T-helper 17 cell (primary cell): ENCODE results near the gene ADIPOR2. TPM values are rescaled to one million over a fixed set of nuclear protein-coding genes. Genes with fewer than 3 reads are reported as not detected.

Experiments
- ATAC-seq: fragments of 150-1000 bp; cut with Tn5 transposase; 2 replicates; pipeline ENCODE4 v1.10.0; 2021; ENCODE audit warnings: mild to moderate bottlenecking, moderate library complexity
- DNase-seq, 3 donors: peaks; one replicate each; pipeline versions ENCODE4 v3.0.0 to v3.0.0-alpha.2; 2020 to 2021
- H3K9me3 ChIP-seq: one replicate; pipeline ENCODE4 v1.7.0; 2013; ENCODE audit warnings: low read length, mild to moderate bottlenecking; ENCODE audit not compliant: control insufficient read depth, poor library complexity, severe bottlenecking
- H3K27ac Mint-ChIP-seq: one replicate; pipeline ENCODE4 v1.8.0; 2022; ENCODE audit warnings: mild to moderate bottlenecking, moderate library complexity, mixed read lengths
- H3K27me3 Mint-ChIP-seq: one replicate; pipeline ENCODE4 v1.8.0; 2022; ENCODE audit warnings: mixed read lengths
- H3K36me3 Mint-ChIP-seq: one replicate; pipeline ENCODE4 v1.8.0; 2022; ENCODE audit warnings: low read depth, mixed read lengths
- H3K4me1 Mint-ChIP-seq: one replicate; pipeline ENCODE4 v1.8.0; 2022; ENCODE audit warnings: mild to moderate bottlenecking, mixed read lengths
- H3K4me3 Mint-ChIP-seq: one replicate; pipeline ENCODE4 v1.8.0; 2022; ENCODE audit warnings: mild to moderate bottlenecking, moderate library complexity, mixed read lengths
- total RNA-seq, 4 donors: library from RNA in 2 of 4; stranded (reverse) in 2 of 4; gene quantifications; one replicate each; pipeline ENCODE4 v1.2.3 and lab custom pipeline; 2022 to 2026

The ADIPOR2 gene
- total RNA-seq, 2 donors from 2014 or later, result 17.1 to 23.5 TPM

- Mint-ChIP-seq H3K27ac (no peak overlapping the region), H3K36me3 (peaks cover 6% of the 10 kb centered on the region), H3K27me3 (peaks cover 63% of the 10 kb centered on the region), H3K4me1 (peaks cover 10% of the 10 kb centered on the region), H3K4me3 (no peak overlapping the region)
- ATAC-seq (no peak), DNase-seq (no peak)
- no peaks in the 10 kb centered on the region for H3K9me3 ChIP-seq
Measured at GRCh38 chr12:1819571-1819970, 128.7 kb downstream of the ADIPOR2 start.

- peaks cover 56% of the 10 kb centered on the region for H3K27me3 Mint-ChIP-seq
- no peak for ATAC-seq
- H3K4me1 Mint-ChIP-seq, result peaks cover 7% of the 10 kb centered on the region
- H3K27ac Mint-ChIP-seq, result no peak within 1 kb of the TSS
- peak within 1 kb of the TSS; percentile 65 for H3K4me3 Mint-ChIP-seq
- peaks cover 6% of the 10 kb centered on the region for H3K36me3 Mint-ChIP-seq
- no peaks in the 10 kb centered on the region for H3K9me3 ChIP-seq
- DNase-seq, result no peak
Measured at GRCh38 chr12:1820191-1820895, 129.5 kb downstream of the ADIPOR2 start, which contains the start of gene LRTM2. TSS of gene LRTM2 (plus strand) at chr12:1820565. CDS start at chr12:1828149, 7,584 bp downstream.

- peaks cover 7% of the 10 kb centered on the region for H3K4me1 Mint-ChIP-seq
- peaks cover 6% of the 10 kb centered on the region for H3K36me3 Mint-ChIP-seq
- no peaks in the 10 kb centered on the region for H3K9me3 ChIP-seq
- H3K4me3 Mint-ChIP-seq, result no peak overlapping the region
- ATAC-seq, result no peak
- no peak overlapping the region for H3K27ac Mint-ChIP-seq
- H3K27me3 Mint-ChIP-seq, result peaks cover 50% of the 10 kb centered on the region
- DNase-seq, result no peak
Measured at GRCh38 chr12:1820896-1821291, 130.0 kb downstream of the ADIPOR2 start.

- no peaks in the 10 kb centered on the region for H3K9me3 ChIP-seq
- Mint-ChIP-seq H3K36me3 (peaks cover 6% of the 10 kb centered on the region), H3K4me1 (peaks cover 7% of the 10 kb centered on the region), H3K4me3 (no peak overlapping the region), H3K27ac (no peak overlapping the region), H3K27me3 (peaks cover 44% of the 10 kb centered on the region)
- no peak for ATAC-seq
- DNase-seq, result no peak
Measured at GRCh38 chr12:1821805-1822204, 130.9 kb downstream of the ADIPOR2 start.

- Mint-ChIP-seq H3K4me1 (peaks cover 7% of the 10 kb centered on the region), H3K36me3 (peaks cover 6% of the 10 kb centered on the region), H3K27me3 (peaks cover 44% of the 10 kb centered on the region), H3K4me3 (no peak overlapping the region), H3K27ac (no peak overlapping the region)
- ATAC-seq, result no peak
- no peak for DNase-seq
- H3K9me3 ChIP-seq, result no peaks in the 10 kb centered on the region
Measured at GRCh38 chr12:1822699-1823098, 131.8 kb downstream of the ADIPOR2 start.

GRCh38 chr12:1823237-1823636 lies 132.4 kb downstream of the ADIPOR2 start:
- DNase-seq (no peak), ATAC-seq (no peak)
- H3K27ac Mint-ChIP-seq, result no peak overlapping the region
- peaks cover 7% of the 10 kb centered on the region for H3K4me1 Mint-ChIP-seq
- H3K27me3 Mint-ChIP-seq, result peaks cover 44% of the 10 kb centered on the region
- H3K9me3 ChIP-seq, result no peaks in the 10 kb centered on the region
- H3K4me3 Mint-ChIP-seq, result no peak overlapping the region
- peaks cover 6% of the 10 kb centered on the region for H3K36me3 Mint-ChIP-seq

GRCh38 chr12:1825382-1826102 lies 134.7 kb downstream of the ADIPOR2 start:
- DNase-seq (no peak), ATAC-seq (no peak)
- H3K36me3 Mint-ChIP-seq, result peaks cover 3% of the 10 kb centered on the region
- no peak overlapping the region for H3K4me3 Mint-ChIP-seq
- H3K4me1 Mint-ChIP-seq, result peaks cover under 1% of the 10 kb centered on the region
- H3K27ac Mint-ChIP-seq, result no peak overlapping the region
- H3K27me3 Mint-ChIP-seq, result peaks cover 41% of the 10 kb centered on the region
- no peaks in the 10 kb centered on the region for H3K9me3 ChIP-seq

GRCh38 chr12:1826401-1826800 lies 135.5 kb downstream of the ADIPOR2 start:
- DNase-seq, result no peak
- Mint-ChIP-seq H3K36me3 (peaks cover 3% of the 10 kb centered on the region), H3K4me1 (no peaks in the 10 kb centered on the region), H3K27ac (no peak overlapping the region), H3K4me3 (no peak overlapping the region), H3K27me3 (peaks cover 40% of the 10 kb centered on the region)
- no peak for ATAC-seq
- H3K9me3 ChIP-seq, result no peaks in the 10 kb centered on the region

- no peak for DNase-seq
- no peaks in the 10 kb centered on the region for H3K9me3 ChIP-seq
- Mint-ChIP-seq H3K4me3 (no peak overlapping the region), H3K36me3 (peaks cover 3% of the 10 kb centered on the region), H3K27me3 (peaks cover 37% of the 10 kb centered on the region), H3K4me1 (no peaks in the 10 kb centered on the region), H3K27ac (no peak overlapping the region)
- no peak for ATAC-seq
Measured at GRCh38 chr12:1826867-1827705, 136.2 kb downstream of the ADIPOR2 start.

- ATAC-seq (no peak), DNase-seq (no peak)
- peaks cover 33% of the 10 kb centered on the region for H3K27me3 Mint-ChIP-seq
- H3K4me3 Mint-ChIP-seq, result no peak overlapping the region
- H3K36me3 Mint-ChIP-seq, result peaks cover under 1% of the 10 kb centered on the region
- no peak overlapping the region for H3K27ac Mint-ChIP-seq
- H3K9me3 ChIP-seq, result no peaks in the 10 kb centered on the region
- no peaks in the 10 kb centered on the region for H3K4me1 Mint-ChIP-seq
Measured at GRCh38 chr12:1827826-1828805, 137.2 kb downstream of the ADIPOR2 start.

GRCh38 chr12:1828856-1829255 lies 138.0 kb downstream of the ADIPOR2 start:
- H3K4me3 Mint-ChIP-seq, result no peak overlapping the region
- no peaks in the 10 kb centered on the region for H3K36me3 Mint-ChIP-seq

GRCh38 chr12:1829306-1829900 lies 138.5 kb downstream of the ADIPOR2 start:
- ATAC-seq (no peak), DNase-seq (no peak)
- peaks cover 41% of the 10 kb centered on the region for H3K27me3 Mint-ChIP-seq
- H3K4me1 Mint-ChIP-seq, result no peaks in the 10 kb centered on the region
- H3K4me3 Mint-ChIP-seq, result no peak overlapping the region
- H3K27ac Mint-ChIP-seq, result no peak overlapping the region
- no peaks in the 10 kb centered on the region for H3K9me3 ChIP-seq
- H3K36me3 Mint-ChIP-seq, result no peaks in the 10 kb centered on the region

More at GRCh38 chr12:1828856-1829255, 138.0 kb downstream of the ADIPOR2 start:
- H3K27ac Mint-ChIP-seq, result no peak overlapping the region
- peaks cover 38% of the 10 kb centered on the region for H3K27me3 Mint-ChIP-seq
- DNase-seq, result no peak
- H3K9me3 ChIP-seq, result no peaks in the 10 kb centered on the region
- ATAC-seq, result no peak
- H3K4me1 Mint-ChIP-seq, result no peaks in the 10 kb centered on the region
